DOHH2 (cell line): ENCODE data around the gene SHB.

Experiments
- H3F3A ChIP-seq: fragments of 200-600 bp; sonication (generic), shearing (Covaris generic); 2 replicates; pipeline ENCODE4 v1.6.0; 2016; ENCODE audit warnings: antibody characterized with exemption, mild to moderate bottlenecking; ENCODE audit not compliant: control insufficient read depth, insufficient read depth
- H3K27ac ChIP-seq: fragments of 200-600 bp; sonication (generic); 2 replicates; pipeline ENCODE4 v1.5.1; 2014; ENCODE audit warnings: low read depth, mild to moderate bottlenecking, low read length, moderate library complexity
- H3K27me3 ChIP-seq: fragments of 200-600 bp; sonication (generic); 2 replicates; pipeline ENCODE4 v1.6.1; 2014; ENCODE audit warnings: mild to moderate bottlenecking, low read length, mixed read lengths; ENCODE audit not compliant: control insufficient read depth
- H3K36me3 ChIP-seq: fragments of 200-600 bp; sonication (generic); 2 replicates; pipeline ENCODE4 v1.6.1; 2014; ENCODE audit warnings: mild to moderate bottlenecking, low read length, moderate library complexity, mixed read lengths; ENCODE audit not compliant: control insufficient read depth
- H3K4me1 ChIP-seq: fragments of 200-600 bp; sonication (generic); 2 replicates; pipeline ENCODE4 v1.6.1; 2014; ENCODE audit warnings: mild to moderate bottlenecking, low read length, mixed read lengths; ENCODE audit not compliant: control insufficient read depth
- H3K4me2 ChIP-seq: fragments of 200-600 bp; sonication (generic); 2 replicates; pipeline ENCODE4 v1.6.0; 2014; ENCODE audit warnings: mild to moderate bottlenecking, low read length, moderate library complexity
- H3K4me3 ChIP-seq: fragments of 200-600 bp; sonication (generic); 2 replicates; pipeline ENCODE4 v1.5.1; 2014; ENCODE audit warnings: mild to moderate bottlenecking, low read length, mixed read lengths
- H3K79me2 ChIP-seq: fragments of 200-600 bp; sonication (generic); 2 replicates; pipeline ENCODE4 v1.6.1; 2014; ENCODE audit warnings: mild to moderate bottlenecking, low read length, mixed read lengths; ENCODE audit not compliant: control insufficient read depth
- H3K9me2 ChIP-seq: fragments of 200-600 bp; sonication (generic); replicated peaks from 2 replicates; pipeline ENCODE4 v1.6.1; 2014; ENCODE audit warnings: mild to moderate bottlenecking, low read length, mixed read lengths; ENCODE audit not compliant: control insufficient read depth
- H3K9me3 ChIP-seq: fragments of 200-600 bp; sonication (generic); 2 replicates; pipeline ENCODE4 v1.6.1; 2014; ENCODE audit warnings: antibody characterized with exemption, low read length, mixed read lengths; ENCODE audit not compliant: control insufficient read depth, insufficient read depth
- H4K20me1 ChIP-seq: fragments of 200-600 bp; sonication (generic); 2 replicates; pipeline ENCODE4 v1.6.0; 2014; ENCODE audit warnings: low read depth, mild to moderate bottlenecking, antibody characterized with exemption, low read length, moderate library complexity; ENCODE audit not compliant: control insufficient read depth, insufficient read depth
- EZH2phosphoT487 ChIP-seq: fragments of 200-600 bp; sonication (generic); IDR thresholded peaks from 2 replicates; pipeline ENCODE4 v1.6.1; 2017; ENCODE audit warnings: borderline replicate concordance, mild to moderate bottlenecking, antibody characterized with exemption, low read length, moderate library complexity, mixed read lengths
- TF ChIP-seq, protein P1 (sequence below): fragments of 200-600 bp; sonication (generic); IDR thresholded peaks from one replicate; pipeline ENCODE4 v1.5.1; 2014; ENCODE audit warnings: antibody characterized with exemption, mild to moderate bottlenecking, low read depth, low read length; ENCODE audit not compliant: poor library complexity, severe bottlenecking

SHB gene

GRCh38 chr9:38054653-38055052, 14.4 kb downstream of the SHB start:
- Histone ChIP-seq H3K79me2 (no peaks in the 10 kb centered on the region), H3F3A (no peaks in the 10 kb centered on the region), H3K4me1 (no peaks in the 10 kb centered on the region), H3K27me3 (peaks cover 21% of the 10 kb centered on the region), H3K4me2 (no peak overlapping the region), H3K36me3 (no peaks in the 10 kb centered on the region), H3K4me3 (no peak overlapping the region), H3K9me3 (no peaks in the 10 kb centered on the region), H3K9me2 (no peaks in the 10 kb centered on the region), H4K20me1 (no peaks in the 10 kb centered on the region), H3K27ac (no peak overlapping the region)
- TF ChIP-seq, protein P1, sequence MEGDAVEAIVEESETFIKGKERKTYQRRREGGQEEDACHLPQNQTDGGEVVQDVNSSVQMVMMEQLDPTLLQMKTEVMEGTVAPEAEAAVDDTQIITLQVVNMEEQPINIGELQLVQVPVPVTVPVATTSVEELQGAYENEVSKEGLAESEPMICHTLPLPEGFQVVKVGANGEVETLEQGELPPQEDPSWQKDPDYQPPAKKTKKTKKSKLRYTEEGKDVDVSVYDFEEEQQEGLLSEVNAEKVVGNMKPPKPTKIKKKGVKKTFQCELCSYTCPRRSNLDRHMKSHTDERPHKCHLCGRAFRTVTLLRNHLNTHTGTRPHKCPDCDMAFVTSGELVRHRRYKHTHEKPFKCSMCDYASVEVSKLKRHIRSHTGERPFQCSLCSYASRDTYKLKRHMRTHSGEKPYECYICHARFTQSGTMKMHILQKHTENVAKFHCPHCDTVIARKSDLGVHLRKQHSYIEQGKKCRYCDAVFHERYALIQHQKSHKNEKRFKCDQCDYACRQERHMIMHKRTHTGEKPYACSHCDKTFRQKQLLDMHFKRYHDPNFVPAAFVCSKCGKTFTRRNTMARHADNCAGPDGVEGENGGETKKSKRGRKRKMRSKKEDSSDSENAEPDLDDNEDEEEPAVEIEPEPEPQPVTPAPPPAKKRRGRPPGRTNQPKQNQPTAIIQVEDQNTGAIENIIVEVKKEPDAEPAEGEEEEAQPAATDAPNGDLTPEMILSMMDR: no peak
- TF ChIP-seq EZH2phosphoT487: no peak

DNA sequence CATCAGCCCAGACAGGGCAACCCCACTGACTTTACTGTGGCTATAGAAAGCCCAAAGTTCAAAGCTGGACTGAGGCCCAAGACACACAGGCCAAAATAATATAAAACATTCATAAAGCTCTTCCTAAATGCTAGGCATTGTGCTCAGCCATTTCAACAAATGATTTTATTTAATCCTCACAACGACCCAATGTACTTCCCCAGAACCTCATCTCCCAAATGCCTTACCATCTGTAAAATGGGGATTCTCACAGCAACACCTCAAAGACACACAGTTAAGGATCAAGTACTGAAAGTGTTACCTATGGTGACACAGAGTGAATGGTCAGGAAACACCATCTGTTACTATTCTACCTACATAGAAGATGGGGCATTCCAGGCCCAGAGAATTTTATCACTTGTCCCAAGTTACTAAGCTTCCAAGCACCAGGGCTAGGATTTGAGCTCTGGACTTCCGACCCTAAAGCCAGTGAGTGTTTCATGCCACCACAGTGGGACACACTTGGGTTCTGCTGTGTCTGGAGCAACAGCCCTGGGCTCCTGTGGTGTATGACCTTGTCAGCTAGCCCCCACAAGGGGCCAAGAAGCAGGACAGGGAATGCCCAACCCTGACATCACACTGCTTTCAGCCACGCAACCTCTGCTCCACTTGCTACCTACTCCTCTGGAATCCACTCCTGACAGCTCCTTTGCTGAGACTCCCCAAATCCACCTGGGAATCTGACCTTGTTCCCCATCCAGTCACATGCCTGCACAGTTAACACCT, 15.1 kb downstream of the SHB start:
- Histone ChIP-seq H4K20me1 (no peaks in the 10 kb centered on the region), H3K36me3 (no peaks in the 10 kb centered on the region), H3K27me3 (peaks cover 21% of the 10 kb centered on the region), H3K79me2 (no peaks in the 10 kb centered on the region), H3K4me2 (no peak overlapping the region), H3K4me3 (no peak overlapping the region), H3K9me2 (no peaks in the 10 kb centered on the region), H3F3A (no peaks in the 10 kb centered on the region), H3K27ac (no peak overlapping the region), H3K4me1 (no peaks in the 10 kb centered on the region), H3K9me3 (no peaks in the 10 kb centered on the region)
- TF ChIP-seq EZH2phosphoT487: no peak
- TF ChIP-seq, protein P1: no peak

- TF ChIP-seq, protein P1: no peak
- TF ChIP-seq EZH2phosphoT487: no peak
- Histone ChIP-seq H3K4me3 (no peak overlapping the region), H3K9me3 (no peaks in the 10 kb centered on the region), H3K27ac (no peak overlapping the region), H3F3A (no peaks in the 10 kb centered on the region), H3K36me3 (no peaks in the 10 kb centered on the region), H3K4me1 (no peaks in the 10 kb centered on the region), H3K27me3 (peaks cover 21% of the 10 kb centered on the region), H3K79me2 (no peaks in the 10 kb centered on the region), H4K20me1 (no peaks in the 10 kb centered on the region), H3K9me2 (no peaks in the 10 kb centered on the region), H3K4me2 (no peak overlapping the region)
Observed at GRCh38 chr9:38051780-38052546, 17.1 kb downstream of the SHB start.
